HUES6 (cell line): ENCODE measurements around the gene SYCP2L.

Source experiments
- H3K27ac ChIP-seq: 2 replicates; pipeline ENCODE4 v1.7.0; 2013; ENCODE audit warnings: low read depth, mild to moderate bottlenecking, low read length, inconsistent platforms
- H3K27me3 ChIP-seq: 2 replicates; pipeline ENCODE4 v1.6.1; 2013; ENCODE audit warnings: low read length; ENCODE audit not compliant: control insufficient read depth, insufficient read depth
- H3K36me3 ChIP-seq: 2 replicates; pipeline ENCODE4 v1.6.1; 2013; ENCODE audit warnings: low read length; ENCODE audit not compliant: control insufficient read depth, insufficient read depth
- H3K4me1 ChIP-seq: 2 replicates; pipeline ENCODE4 v1.6.1; 2013; ENCODE audit warnings: low read length; ENCODE audit not compliant: control insufficient read depth, insufficient read depth
- H3K4me3 ChIP-seq: 2 replicates; pipeline ENCODE4 v1.5.1; 2013; ENCODE audit warnings: low read depth, low read length
- H3K9ac ChIP-seq: one replicate; pipeline ENCODE4 v1.6.1; 2013; ENCODE audit warnings: mild to moderate bottlenecking, low read length
- H3K9me3 ChIP-seq: 2 replicates; pipeline ENCODE4 v1.6.1; 2013; ENCODE audit warnings: low read depth, low read length; ENCODE audit not compliant: control insufficient read depth, insufficient read depth

SYCP2L gene

DNA sequence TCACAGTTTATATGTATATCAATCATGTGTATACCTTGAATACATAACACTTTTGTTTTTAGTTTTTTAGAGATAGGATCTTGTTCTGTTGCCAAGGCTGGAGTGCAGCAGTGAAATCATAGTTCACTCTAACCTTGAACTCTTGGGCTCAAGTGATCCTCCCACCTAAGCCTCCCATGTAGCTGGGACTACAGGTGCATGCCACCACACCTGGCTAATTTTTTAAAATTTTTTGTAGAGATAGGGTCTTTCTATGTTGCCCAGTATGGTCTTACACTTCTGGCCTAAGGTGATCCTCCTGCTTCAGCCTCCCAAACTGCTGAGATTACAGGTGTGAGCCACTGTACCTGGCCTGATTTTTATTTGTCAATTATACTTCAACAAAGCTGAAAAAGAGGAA lies 69.9 kb downstream of the SYCP2L start:
- Histone ChIP-seq H3K27ac (no peak overlapping the region), H3K9ac (no peak overlapping the region), H3K36me3 (no peaks in the 10 kb centered on the region), H3K9me3 (no peaks in the 10 kb centered on the region), H3K4me1 (peaks cover 6% of the 10 kb centered on the region; the same call in 1 of the 2 replicates), H3K27me3 (peaks cover 18% of the 10 kb centered on the region; the same call in 1 of the 2 replicates), H3K4me3 (no peak overlapping the region)

DNA sequence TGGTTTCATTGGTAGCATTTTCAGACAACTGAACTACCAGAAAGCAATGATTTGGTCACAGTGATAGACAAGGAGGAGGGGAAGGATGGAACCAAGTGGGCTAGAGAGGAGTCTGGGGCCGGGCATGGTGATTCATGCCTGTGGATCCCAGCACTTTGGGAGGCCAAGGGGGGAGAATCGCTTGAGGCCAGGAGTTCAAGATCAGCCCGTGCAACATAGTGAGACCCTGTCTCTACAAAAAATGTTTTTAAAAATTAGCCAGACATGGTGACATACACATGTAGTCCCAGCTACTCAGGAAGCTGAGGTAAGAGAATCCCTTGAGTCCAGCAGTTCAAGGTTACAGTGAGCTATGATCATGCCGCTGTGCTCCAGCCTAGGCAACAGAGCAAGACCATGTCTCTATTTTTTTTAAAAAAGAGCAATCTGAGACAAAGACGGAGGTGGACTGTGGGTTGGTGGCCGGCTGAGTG lies 70.6 kb downstream of the SYCP2L start:
- H3K36me3 ChIP-seq = no peaks in the 10 kb centered on the region
- H3K4me3 ChIP-seq = no peak overlapping the region
- H3K27ac ChIP-seq = no peak overlapping the region
- H3K4me1 ChIP-seq = peaks cover 6% of the 10 kb centered on the region; the same call in 1 of the 2 replicates
- peaks cover 23% of the 10 kb centered on the region; the same call in 1 of the 2 replicates for H3K27me3 ChIP-seq
- H3K9me3 ChIP-seq = no peaks in the 10 kb centered on the region
- no peak overlapping the region for H3K9ac ChIP-seq

GRCh38 chr6:10960171-10960570 lies 73.3 kb downstream of the SYCP2L start:
- no peak overlapping the region for H3K9ac ChIP-seq
- peaks cover 33% of the 10 kb centered on the region; the same call in 1 of the 2 replicates for H3K27me3 ChIP-seq
- H3K4me1 ChIP-seq = peaks cover 8% of the 10 kb centered on the region
- H3K4me3 ChIP-seq = no peak overlapping the region
- H3K27ac ChIP-seq = no peak overlapping the region
- H3K36me3 ChIP-seq = no peaks in the 10 kb centered on the region
- H3K9me3 ChIP-seq = peaks cover 2% of the 10 kb centered on the region; the same call in 1 of the 2 replicates

DNA sequence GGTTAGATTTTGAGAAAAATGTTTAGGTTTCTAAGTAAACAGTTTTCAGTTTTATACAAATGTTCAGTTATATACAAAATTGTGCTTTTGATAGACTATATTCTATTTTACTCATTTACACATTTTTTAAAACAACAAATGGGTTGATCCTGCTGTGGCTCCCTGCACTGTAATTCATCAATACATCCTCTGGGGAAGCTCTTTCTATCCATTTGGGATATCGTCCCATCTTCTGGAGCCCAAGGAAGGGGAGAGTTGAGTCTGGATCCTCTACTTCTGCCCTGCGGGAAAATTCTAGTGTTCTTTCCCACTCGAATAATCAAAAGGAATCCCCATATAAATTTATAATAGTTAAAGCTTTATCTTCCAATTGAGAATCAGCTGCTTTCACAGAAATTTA lies 75.0 kb downstream of the SYCP2L start:
- Histone ChIP-seq H3K36me3 (peaks cover 3% of the 10 kb centered on the region; the same call in 1 of the 2 replicates), H3K9ac (no peak overlapping the region), H3K9me3 (peaks cover 10% of the 10 kb centered on the region; the same call in 1 of the 2 replicates), H3K4me1 (peaks cover 8% of the 10 kb centered on the region), H3K27ac (no peak overlapping the region), H3K27me3 (peaks cover 38% of the 10 kb centered on the region; the same call in 1 of the 2 replicates), H3K4me3 (no peak overlapping the region)

GRCh38 chr6:10962673-10963072 lies 75.8 kb downstream of the SYCP2L start:
- Histone ChIP-seq H3K9ac (no peak overlapping the region), H3K36me3 (peaks cover 3% of the 10 kb centered on the region; the same call in 1 of the 2 replicates), H3K27ac (no peak overlapping the region), H3K9me3 (peaks cover 10% of the 10 kb centered on the region; the same call in 1 of the 2 replicates), H3K27me3 (peaks cover 38% of the 10 kb centered on the region; the same call in 1 of the 2 replicates), H3K4me3 (no peak overlapping the region), H3K4me1 (peaks cover 8% of the 10 kb centered on the region)

DNA sequence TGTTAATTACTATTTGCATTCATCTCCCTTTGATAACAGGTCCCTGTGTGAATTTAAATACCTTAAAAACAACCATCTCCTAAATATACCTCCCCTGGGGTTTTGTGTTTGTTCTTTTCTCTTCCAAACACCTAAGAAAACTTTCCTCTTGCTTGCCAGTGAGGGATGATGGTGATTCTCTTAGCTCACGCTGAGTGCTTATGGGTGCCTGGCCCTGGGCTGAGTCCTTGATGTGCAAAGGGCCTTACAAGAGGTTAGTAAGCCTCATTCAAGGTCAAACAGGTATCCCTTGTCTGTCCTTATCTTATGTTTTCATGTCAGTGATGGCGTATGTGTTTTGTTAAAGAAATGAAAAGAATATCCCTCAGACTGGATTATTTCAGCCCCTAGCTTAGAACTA lies 76.3 kb downstream of the SYCP2L start:
- peaks cover 8% of the 10 kb centered on the region for H3K4me1 ChIP-seq
- no peak overlapping the region for H3K4me3 ChIP-seq
- no peak overlapping the region for H3K27ac ChIP-seq
- no peak overlapping the region for H3K9ac ChIP-seq
- peaks cover 10% of the 10 kb centered on the region; the same call in 1 of the 2 replicates for H3K9me3 ChIP-seq
- peaks cover 3% of the 10 kb centered on the region; the same call in 1 of the 2 replicates for H3K36me3 ChIP-seq
- peaks cover 38% of the 10 kb centered on the region; the same call in 1 of the 2 replicates for H3K27me3 ChIP-seq

GRCh38 chr6:10964684-10965083 lies 77.8 kb downstream of the SYCP2L start:
- H3K9ac ChIP-seq = no peak overlapping the region
- no peak overlapping the region for H3K4me3 ChIP-seq
- peaks cover 8% of the 10 kb centered on the region for H3K4me1 ChIP-seq
- H3K27ac ChIP-seq = no peak overlapping the region
- peaks cover 3% of the 10 kb centered on the region; the same call in 1 of the 2 replicates for H3K36me3 ChIP-seq
- H3K27me3 ChIP-seq = peaks cover 38% of the 10 kb centered on the region; the same call in 1 of the 2 replicates
- H3K9me3 ChIP-seq = peaks cover 10% of the 10 kb centered on the region; the same call in 1 of the 2 replicates

GRCh38 chr6:10968776-10969175 lies 81.9 kb downstream of the SYCP2L start:
- Histone ChIP-seq H3K36me3 (peaks cover 3% of the 10 kb centered on the region; the same call in 1 of the 2 replicates), H3K9me3 (peaks cover 10% of the 10 kb centered on the region; the same call in 1 of the 2 replicates), H3K4me1 (no peaks in the 10 kb centered on the region), H3K27ac (no peak overlapping the region), H3K4me3 (no peak overlapping the region), H3K27me3 (peaks cover 15% of the 10 kb centered on the region; the same call in 1 of the 2 replicates), H3K9ac (no peak overlapping the region)

DNA sequence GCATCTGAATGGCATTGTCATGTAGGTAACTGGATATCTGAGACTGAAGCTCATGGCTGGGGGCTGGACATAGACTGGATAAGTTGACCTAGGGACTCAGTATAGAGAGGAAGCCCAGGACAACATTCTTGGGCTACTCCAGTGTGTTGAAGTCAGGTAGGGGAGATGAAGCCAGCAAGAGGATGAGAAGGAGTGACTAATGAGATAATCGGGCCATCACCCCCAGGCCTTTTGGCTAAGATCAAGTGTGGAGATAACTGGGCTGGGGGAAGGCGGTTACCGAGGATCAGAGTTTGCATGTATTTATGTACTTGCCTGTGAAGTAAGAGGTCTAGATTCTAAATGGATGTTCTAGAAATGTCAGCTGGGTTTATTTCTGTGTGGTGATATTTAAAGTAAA lies 83.9 kb downstream of the SYCP2L start:
- no peak overlapping the region for H3K9ac ChIP-seq
- no peak overlapping the region for H3K27ac ChIP-seq
- H3K4me3 ChIP-seq = no peak overlapping the region
- H3K9me3 ChIP-seq = peaks cover 6% of the 10 kb centered on the region; the same call in 1 of the 2 replicates
- H3K27me3 ChIP-seq = no peaks in the 10 kb centered on the region
- H3K36me3 ChIP-seq = peaks cover under 1% of the 10 kb centered on the region; the same call in 1 of the 2 replicates
- no peaks in the 10 kb centered on the region for H3K4me1 ChIP-seq

DNA sequence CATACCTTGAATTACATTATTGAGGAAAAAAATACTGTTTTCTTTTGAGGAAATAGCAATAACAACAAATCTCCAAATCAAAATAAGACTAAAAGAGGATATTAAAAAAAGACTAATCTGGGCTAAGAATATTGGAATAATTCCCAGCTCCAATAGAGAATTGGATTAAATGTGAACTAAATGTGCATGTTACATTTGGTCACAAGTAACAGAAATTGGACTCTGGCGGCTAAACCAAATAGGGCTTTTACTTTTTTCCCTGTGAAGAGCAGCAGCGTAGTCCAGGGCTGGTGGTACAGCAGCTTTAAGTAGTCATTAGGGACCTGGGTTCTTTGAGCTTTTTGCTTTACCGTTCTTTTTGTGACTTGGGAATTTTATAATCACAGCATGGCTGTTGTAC lies 85.3 kb downstream of the SYCP2L start:
- no peak overlapping the region for H3K4me3 ChIP-seq
- H3K4me1 ChIP-seq = no peaks in the 10 kb centered on the region
- H3K9me3 ChIP-seq = no peaks in the 10 kb centered on the region
- H3K9ac ChIP-seq = no peak overlapping the region
- no peaks in the 10 kb centered on the region for H3K27me3 ChIP-seq
- H3K36me3 ChIP-seq = no peaks in the 10 kb centered on the region
- H3K27ac ChIP-seq = no peak overlapping the region

DNA sequence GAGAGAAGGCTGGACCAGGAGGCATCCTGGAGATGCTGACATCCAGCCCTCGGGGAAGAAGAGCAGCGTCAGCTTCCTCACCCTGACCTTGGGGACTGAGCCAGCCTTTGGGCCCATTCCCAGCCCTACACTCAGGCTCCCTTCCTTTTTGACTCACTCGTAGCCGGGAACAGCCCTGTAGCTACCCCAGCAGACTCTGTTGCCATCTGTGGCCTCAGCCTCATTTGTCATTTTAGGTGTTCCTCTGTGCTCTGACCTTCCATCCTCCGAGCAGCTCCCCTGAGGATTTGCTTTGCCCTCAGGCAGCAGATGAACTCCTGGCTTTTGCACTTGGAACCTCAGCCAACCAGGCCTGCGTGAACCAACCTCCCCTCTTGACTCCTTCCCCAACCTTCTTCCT lies 89.7 kb downstream of the SYCP2L start:
- no peaks in the 10 kb centered on the region for H3K9me3 ChIP-seq
- no peak overlapping the region for H3K4me3 ChIP-seq
- H3K4me1 ChIP-seq = no peaks in the 10 kb centered on the region
- H3K27me3 ChIP-seq = no peaks in the 10 kb centered on the region
- no peak overlapping the region for H3K27ac ChIP-seq
- no peaks in the 10 kb centered on the region for H3K36me3 ChIP-seq
- H3K9ac ChIP-seq = no peak overlapping the region
